ENCODE data around the gene MYO1D.
A peak's percentile ranks its signal among the peaks of the same experiment; 100 is the strongest.

The MYO1D gene

DNA sequence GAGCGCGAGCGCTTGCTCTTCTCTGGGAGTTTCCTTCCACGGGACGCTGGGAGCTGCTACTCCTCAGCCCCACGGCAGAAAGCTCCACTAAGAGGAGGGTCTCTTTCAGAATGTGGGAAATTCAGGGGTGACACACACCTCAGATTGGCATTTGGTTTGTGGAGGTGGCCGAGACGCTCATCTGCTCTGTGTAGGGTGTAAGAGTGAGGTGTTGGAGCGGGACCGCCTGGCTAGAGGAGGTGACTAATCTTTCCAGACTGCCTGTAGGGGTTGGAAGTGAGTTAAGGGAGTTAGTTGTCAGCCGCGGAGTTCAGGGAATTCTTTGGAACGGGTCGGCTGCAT lies 431.9 kb downstream of the MYO1D start:
- peak; percentile 2 to 25 for DNase-seq

DNA sequence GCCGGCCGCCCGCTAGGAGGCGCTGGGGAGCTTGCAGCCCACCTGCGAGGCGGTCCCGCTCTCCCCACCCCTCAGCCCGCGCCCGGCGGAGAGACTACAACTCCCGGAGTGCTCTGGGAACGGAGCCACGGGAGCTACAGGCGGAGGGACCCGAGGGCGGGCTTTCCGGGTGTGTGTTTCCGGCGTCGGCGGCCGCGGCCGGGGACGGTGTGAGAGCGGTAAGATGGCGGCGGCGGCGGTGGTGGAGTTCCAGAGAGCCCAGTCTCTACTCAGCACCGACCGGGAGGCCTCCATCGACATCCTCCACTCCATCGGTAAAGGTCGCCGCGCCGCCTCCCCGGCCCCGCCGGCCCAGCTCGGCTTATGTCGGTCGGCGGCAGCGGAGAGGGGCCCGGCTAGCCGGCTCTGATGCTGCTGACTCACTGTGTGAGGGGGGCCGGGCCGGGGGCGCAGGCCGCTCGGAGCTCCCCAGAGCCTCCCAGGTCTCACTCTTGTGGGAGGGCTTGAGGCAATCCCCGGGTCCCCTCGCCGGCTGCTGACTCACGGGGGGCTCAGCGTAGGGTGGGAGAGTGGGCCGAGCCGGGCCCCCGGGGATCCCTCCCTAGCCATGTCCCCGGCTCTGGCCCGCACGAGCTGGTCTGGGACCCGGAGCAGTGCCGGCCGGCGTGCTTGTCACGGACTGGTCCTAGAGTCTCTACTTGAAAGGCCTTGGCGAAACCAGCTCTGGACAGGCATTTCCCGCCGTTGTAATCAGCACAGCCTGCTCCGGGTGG lies 432.4 kb downstream of the MYO1D start, which contains the start of gene PSMD11:
Gene PSMD11 (plus strand): TSS at position 210 of the 773 bp plus-strand sequence. CDS start 14 bp downstream, at position 224.
- peak; percentile 98 to 99 for DNase-seq

DNA sequence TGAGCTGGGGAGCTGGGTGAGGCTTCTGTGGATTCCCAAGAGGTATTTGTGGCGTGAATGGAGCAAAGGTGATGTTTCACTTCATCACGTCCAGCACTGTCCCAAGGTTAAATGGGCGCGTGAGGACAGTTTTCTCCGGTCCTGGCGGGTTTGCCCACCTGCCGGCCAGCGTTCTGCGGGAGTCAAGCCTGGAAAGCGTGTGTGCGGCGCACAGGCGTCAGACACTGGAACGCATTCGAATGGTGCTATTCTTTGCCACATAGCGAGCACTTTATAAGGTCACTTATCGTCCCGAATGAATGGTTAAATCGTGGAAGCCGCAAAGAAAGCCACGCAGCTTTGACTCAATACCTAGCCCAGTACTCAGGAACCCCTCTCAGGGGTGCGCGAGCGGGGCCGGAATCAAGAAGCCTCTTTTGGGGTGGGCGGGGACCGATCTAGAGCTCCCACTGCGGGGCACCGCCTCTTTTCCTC lies 433.1 kb downstream of the MYO1D start:
- no peak for DNase-seq

Measured in CD4-positive, alpha-beta T cell treated with Interferon alpha-2 for 1 hour (primary cell).